ENCODE results near the gene DNM3. TPM values are rescaled to one million over a fixed set of nuclear protein-coding genes. Genes with fewer than 3 reads are reported as not detected.

The DNM3 gene
- total RNA-seq, 1 experiment from 2014 or later = 2.7 TPM

DNA sequence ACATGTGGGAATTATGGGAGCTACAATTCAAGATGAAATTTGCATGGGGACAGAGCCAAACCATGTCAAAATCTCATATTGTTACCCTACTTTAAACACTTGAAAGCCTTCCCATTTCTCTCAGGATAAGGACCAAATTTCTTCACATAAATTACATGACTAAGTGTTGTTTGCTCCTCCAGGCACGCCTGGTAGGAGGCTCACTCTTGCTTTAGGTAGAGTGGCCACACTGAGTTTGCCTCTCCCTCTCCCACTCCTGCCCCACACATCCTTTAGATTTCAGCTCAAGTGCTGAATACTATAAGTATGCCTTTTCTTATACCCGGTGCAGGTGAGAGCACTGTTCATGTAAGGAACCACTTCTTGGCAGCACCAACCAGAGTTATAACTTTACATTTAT, 279.1 kb downstream of the DNM3 start:
- Histone ChIP-seq H2BK5ac (ENCODE audit: insufficient read length, low read length) (no peak overlapping the region), H3K79me2 (ENCODE audit: insufficient read depth, low read length) (no peaks in the 10 kb centered on the region), H3K27me3 (ENCODE audit: insufficient read depth, low read length) (no peaks in the 10 kb centered on the region), H3K27ac (ENCODE audit: insufficient read length, low read depth, low read length) (no peak overlapping the region), H4K91ac (ENCODE audit: insufficient read length, low read depth, low read length) (no peak overlapping the region), H2BK12ac (ENCODE audit: insufficient read length, low read depth, low read length) (no peak overlapping the region), H2BK20ac (ENCODE audit: low read depth, low read length, poor library complexity, severe bottlenecking) (no peak overlapping the region), H3K9me3 (ENCODE audit: control insufficient read depth, low read depth, low read length) (no peaks in the 10 kb centered on the region), H3T11ph (ENCODE audit: low read length) (no peak overlapping the region), H3K4ac (ENCODE audit: low read depth, low read length) (no peak overlapping the region), H3K14ac (ENCODE audit: insufficient read depth, low read length) (no peak overlapping the region), H3K23ac (ENCODE audit: insufficient read length, low read depth, low read length) (no peak overlapping the region), H3K4me2 (ENCODE audit: insufficient read depth, insufficient read length, low read length) (no peak overlapping the region), H2BK120ac (ENCODE audit: low read depth, low read length, poor library complexity, severe bottlenecking) (no peak overlapping the region), H2BK15ac (ENCODE audit: low read depth, low read length) (no peak overlapping the region), H2AK5ac (ENCODE audit: insufficient read length, low read length) (no peak overlapping the region), H3K4me1 (ENCODE audit: insufficient read depth, low read length) (no peaks in the 10 kb centered on the region), H4K8ac (replicated peaks; ENCODE audit: insufficient read length, low read depth, low read length) (no peak overlapping the region), H4K20me1 (ENCODE audit: control insufficient read depth, insufficient read depth, insufficient read length) (no peaks in the 10 kb centered on the region), H3K56ac (ENCODE audit: insufficient read length, low read depth, low read length) (no peak overlapping the region), H3K79me1 (ENCODE audit: insufficient read depth, low read depth, low read length, poor library complexity, severe bottlenecking) (no peaks in the 10 kb centered on the region), H3K18ac (ENCODE audit: insufficient read length, low read depth, low read length) (no peak overlapping the region), H3K9ac (ENCODE audit: extremely low read depth, insufficient read length, low read length) (no peak overlapping the region), H2AFZ (ENCODE audit: low read length) (no peak overlapping the region), H3K23me2 (ENCODE audit: insufficient read length, low read depth, low read length, poor library complexity, severe bottlenecking) (no peaks in the 10 kb centered on the region), H4K5ac (ENCODE audit: insufficient read length, low read depth, low read length) (no peak overlapping the region)
- DNase-seq = no peak
- Mint-ChIP-seq H3K4me1 (peaks cover 2% of the 10 kb centered on the region in 2 experiments), H3K9me3 (no peaks in the 10 kb centered on the region), H3K36me3 (ENCODE audit: insufficient read depth in 1 of 3, low read depth in 3 of 3) (no peaks in the 10 kb centered on the region; a peak in 3 of 7 replicates), H3K4me3 (no peak overlapping the region), H3K27me3 (ENCODE audit: low read depth) (no peaks in the 10 kb centered on the region), H3K27ac (no peak overlapping the region)
- no CpG with 5 or more reads among the region's 2 CpGs for WGBS (ENCODE audit: extremely low coverage, insufficient read length, low lambda C conversion rate)
- TF ChIP-seq, protein P1, sequence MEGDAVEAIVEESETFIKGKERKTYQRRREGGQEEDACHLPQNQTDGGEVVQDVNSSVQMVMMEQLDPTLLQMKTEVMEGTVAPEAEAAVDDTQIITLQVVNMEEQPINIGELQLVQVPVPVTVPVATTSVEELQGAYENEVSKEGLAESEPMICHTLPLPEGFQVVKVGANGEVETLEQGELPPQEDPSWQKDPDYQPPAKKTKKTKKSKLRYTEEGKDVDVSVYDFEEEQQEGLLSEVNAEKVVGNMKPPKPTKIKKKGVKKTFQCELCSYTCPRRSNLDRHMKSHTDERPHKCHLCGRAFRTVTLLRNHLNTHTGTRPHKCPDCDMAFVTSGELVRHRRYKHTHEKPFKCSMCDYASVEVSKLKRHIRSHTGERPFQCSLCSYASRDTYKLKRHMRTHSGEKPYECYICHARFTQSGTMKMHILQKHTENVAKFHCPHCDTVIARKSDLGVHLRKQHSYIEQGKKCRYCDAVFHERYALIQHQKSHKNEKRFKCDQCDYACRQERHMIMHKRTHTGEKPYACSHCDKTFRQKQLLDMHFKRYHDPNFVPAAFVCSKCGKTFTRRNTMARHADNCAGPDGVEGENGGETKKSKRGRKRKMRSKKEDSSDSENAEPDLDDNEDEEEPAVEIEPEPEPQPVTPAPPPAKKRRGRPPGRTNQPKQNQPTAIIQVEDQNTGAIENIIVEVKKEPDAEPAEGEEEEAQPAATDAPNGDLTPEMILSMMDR (conservative IDR thresholded peaks at IDR 0.05) = no peak
